Measurements from ENCODE around the gene NUP188. TPM values are rescaled to one million over a fixed set of nuclear protein-coding genes. Genes with fewer than 3 reads are reported as not detected.
"Not testable (repeated sequence)": the region's sequence is repeated elsewhere in the genome, so short reads cannot be mapped to it uniquely, and the experiment has no call there.

Gene NUP188
- polyA plus RNA-seq, 1 experiment = 49.2 TPM

DNA sequence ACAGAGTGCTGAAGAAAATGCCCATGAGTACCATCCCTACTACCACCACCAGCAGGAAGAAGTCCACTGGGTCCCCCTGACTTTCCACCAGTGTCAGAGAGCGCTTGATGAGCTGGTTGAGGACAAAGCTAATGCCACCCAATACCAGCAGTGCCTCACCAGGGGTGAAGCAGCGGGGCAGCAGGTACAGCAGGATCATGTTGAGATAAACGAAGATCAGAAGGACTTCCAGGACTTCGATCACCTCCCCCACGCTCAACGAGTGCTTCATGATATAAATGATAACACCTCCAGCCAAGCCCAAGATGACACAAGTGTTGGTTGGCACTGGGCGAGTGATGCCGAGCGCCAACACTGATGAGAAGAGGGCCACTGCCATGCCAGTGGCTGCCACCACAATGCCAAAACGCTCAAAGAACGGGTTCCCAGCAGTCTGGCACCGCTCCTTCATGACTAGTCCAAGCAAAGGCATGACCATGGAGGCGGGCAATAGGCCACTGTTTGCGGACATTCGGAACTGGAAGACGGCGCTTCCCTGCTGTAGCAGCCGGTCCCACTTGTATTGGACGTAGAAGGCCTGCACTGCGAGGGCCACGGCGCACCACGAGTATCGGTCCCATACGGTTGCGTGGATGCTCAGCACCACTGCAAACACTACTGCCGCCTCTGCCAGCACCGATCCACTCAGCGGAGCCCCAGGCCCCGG lies 775 bp upstream of the NUP188 start:
- ChIA-PET POLR2A (interaction anchor here (0.6 kb wide), 1 partner anchor 222 kb away, joined by 3 read pairs; no protein-coding TSS in a partner anchor), CTCF (no interaction called here)
- TF ChIP-seq, protein P1, sequence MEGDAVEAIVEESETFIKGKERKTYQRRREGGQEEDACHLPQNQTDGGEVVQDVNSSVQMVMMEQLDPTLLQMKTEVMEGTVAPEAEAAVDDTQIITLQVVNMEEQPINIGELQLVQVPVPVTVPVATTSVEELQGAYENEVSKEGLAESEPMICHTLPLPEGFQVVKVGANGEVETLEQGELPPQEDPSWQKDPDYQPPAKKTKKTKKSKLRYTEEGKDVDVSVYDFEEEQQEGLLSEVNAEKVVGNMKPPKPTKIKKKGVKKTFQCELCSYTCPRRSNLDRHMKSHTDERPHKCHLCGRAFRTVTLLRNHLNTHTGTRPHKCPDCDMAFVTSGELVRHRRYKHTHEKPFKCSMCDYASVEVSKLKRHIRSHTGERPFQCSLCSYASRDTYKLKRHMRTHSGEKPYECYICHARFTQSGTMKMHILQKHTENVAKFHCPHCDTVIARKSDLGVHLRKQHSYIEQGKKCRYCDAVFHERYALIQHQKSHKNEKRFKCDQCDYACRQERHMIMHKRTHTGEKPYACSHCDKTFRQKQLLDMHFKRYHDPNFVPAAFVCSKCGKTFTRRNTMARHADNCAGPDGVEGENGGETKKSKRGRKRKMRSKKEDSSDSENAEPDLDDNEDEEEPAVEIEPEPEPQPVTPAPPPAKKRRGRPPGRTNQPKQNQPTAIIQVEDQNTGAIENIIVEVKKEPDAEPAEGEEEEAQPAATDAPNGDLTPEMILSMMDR (IDR thresholded peaks at IDR 0.05; ENCODE audit: insufficient read depth, low read depth, low read length) = no peak
- H3K27me3 ChIP-seq (ENCODE audit: control insufficient read depth, insufficient read depth, low read length) = no peaks in the 10 kb centered on the region
- DNase-seq (ENCODE audit: low read depth) = no peak
- H3K36me3 ChIP-seq (ENCODE audit: control insufficient read depth, insufficient read depth, low read length) = no peaks in the 10 kb centered on the region
- peak overlapping the region; percentile 82 for H3K4me3 ChIP-seq (ENCODE audit: low read depth, low read length)

DNA sequence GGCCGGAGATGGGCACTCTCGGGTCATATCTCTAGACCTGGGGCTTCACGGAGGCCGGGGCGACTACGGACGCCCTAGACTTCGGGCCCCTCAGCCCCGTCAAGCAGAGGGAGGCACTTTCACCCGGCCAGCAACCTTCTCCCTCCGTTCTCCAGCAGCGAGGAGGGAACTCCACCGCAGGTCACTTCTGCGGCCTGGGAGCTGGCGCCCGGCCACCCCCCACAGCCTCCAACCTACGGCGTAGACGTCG lies 297 bp upstream of the NUP188 start:
- H3K27me3 ChIP-seq (ENCODE audit: control insufficient read depth, insufficient read depth, low read length) = no peaks in the 10 kb centered on the region
- no peaks in the 10 kb centered on the region for H3K36me3 ChIP-seq (ENCODE audit: control insufficient read depth, insufficient read depth, low read length)
- no peak for DNase-seq (ENCODE audit: low read depth)
- ChIA-PET CTCF (no interaction called here), POLR2A (interaction anchor here (0.6 kb wide), 1 partner anchor 223 kb away, joined by 3 read pairs; no protein-coding TSS in a partner anchor)
- TF ChIP-seq, protein P1 (IDR thresholded peaks at IDR 0.05; ENCODE audit: insufficient read depth, low read depth, low read length) = no peak
- H3K4me3 ChIP-seq (ENCODE audit: low read depth, low read length) = peak overlapping the region; percentile 82

DNA sequence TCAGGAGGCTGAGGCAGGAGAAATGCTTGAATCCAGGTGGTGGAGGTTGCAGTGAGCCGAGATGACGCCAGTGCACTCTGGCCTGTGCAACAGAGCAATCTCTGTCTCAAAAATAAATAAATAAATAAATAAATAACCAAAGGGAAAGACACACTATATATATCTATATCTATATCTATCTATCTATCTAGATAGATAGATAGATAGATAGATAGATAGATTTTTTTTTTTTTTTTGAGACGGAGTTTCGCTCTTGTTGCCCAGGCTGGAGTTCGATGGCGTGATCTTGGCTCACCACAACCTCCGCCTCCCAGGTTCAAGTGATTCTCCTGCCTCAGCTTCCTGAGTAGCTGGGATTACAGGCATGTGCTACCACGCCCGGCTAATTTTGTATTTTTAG lies 13.9 kb downstream of the NUP188 start:
- H3K36me3 ChIP-seq (ENCODE audit: control insufficient read depth, insufficient read depth, low read length); POLR2A ChIA-PET: not testable (repeated sequence)
- CTCF ChIA-PET = interaction anchor here (0.7 to 1.2 kb wide), 3 partner anchors 10 to 99 kb away, joined by 3 read pairs; no protein-coding TSS in a partner anchor

DNA sequence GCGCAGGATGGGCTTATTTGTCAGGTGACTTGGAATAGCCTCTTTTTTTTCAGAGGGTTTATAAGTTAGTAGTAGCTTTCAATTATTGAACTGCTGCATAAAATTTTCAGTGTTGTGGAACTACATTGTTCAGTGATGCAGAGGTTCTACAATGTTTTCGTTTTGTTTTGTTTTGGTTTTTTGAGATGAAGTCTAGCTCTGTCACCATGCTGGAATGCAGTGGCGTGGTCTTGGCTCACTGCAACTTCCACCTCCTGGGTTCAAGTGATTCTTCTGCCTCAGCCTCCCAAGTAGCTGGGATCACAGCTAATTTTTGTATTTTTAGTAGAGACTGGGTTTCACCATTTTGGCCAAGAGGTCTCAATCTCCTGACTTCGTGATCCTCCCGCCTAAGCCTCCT lies 22.0 kb downstream of the NUP188 start:
- CTCF ChIA-PET = interaction anchor here (1.2 kb wide), 1 partner anchor 151 kb away, joined by 3 read pairs; the partner anchor contains the start of gene ENDOG
- TF ChIP-seq, protein P1 (IDR thresholded peaks at IDR 0.05; ENCODE audit: insufficient read depth, low read depth, low read length) = no peak

More for the DNA sequence above, 13.9 kb downstream of the NUP188 start:
- H3K27me3 ChIP-seq (ENCODE audit: control insufficient read depth, insufficient read depth, low read length); H3K4me3 ChIP-seq (ENCODE audit: low read depth, low read length); DNase-seq (ENCODE audit: low read depth): not testable (repeated sequence)

DNA sequence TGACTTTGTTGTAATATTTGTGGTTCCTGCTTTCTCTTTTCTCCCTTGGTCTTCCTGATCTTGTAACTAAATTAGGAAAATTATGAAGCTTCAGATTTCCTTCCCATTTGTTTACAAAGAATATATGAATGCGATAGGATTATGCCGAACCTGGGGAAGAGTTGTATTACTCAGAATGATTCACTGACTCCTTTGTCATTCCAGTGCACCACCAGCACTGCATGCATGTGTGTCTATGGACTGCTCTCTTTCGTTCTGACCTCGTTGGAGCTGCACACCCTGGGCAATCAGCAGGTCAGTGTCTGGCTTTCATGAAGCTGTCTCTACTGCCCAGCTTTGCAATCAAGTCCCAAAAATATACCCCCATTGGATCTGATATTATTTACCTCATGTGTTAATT lies 25.5 kb downstream of the NUP188 start:
- Histone ChIP-seq H3K27me3 (ENCODE audit: control insufficient read depth, insufficient read depth, low read length) (no peaks in the 10 kb centered on the region), H3K4me3 (ENCODE audit: low read depth, low read length) (no peak overlapping the region), H3K36me3 (ENCODE audit: control insufficient read depth, insufficient read depth, low read length) (peaks cover 5% of the 10 kb centered on the region; the same call in 1 of the 2 replicates)
- POLR2A ChIA-PET = no interaction called here
- DNase-seq (ENCODE audit: low read depth) = no peak
- TF ChIP-seq, protein P1 (IDR thresholded peaks at IDR 0.05; ENCODE audit: insufficient read depth, low read depth, low read length) = no peak
- CTCF ChIA-PET = interaction anchor here (1.2 kb wide), 1 partner anchor 15 kb away, joined by 3 read pairs; no protein-coding TSS in a partner anchor

More for the DNA sequence above, 22.0 kb downstream of the NUP188 start:
- Histone ChIP-seq H3K36me3 (ENCODE audit: control insufficient read depth, insufficient read depth, low read length) (peaks cover 1% of the 10 kb centered on the region; the same call in 1 of the 2 replicates), H3K27me3 (ENCODE audit: control insufficient read depth, insufficient read depth, low read length) (no peaks in the 10 kb centered on the region), H3K4me3 (ENCODE audit: low read depth, low read length) (no peak overlapping the region)
- POLR2A ChIA-PET = no interaction called here
- DNase-seq (ENCODE audit: low read depth) = no peak

DNA sequence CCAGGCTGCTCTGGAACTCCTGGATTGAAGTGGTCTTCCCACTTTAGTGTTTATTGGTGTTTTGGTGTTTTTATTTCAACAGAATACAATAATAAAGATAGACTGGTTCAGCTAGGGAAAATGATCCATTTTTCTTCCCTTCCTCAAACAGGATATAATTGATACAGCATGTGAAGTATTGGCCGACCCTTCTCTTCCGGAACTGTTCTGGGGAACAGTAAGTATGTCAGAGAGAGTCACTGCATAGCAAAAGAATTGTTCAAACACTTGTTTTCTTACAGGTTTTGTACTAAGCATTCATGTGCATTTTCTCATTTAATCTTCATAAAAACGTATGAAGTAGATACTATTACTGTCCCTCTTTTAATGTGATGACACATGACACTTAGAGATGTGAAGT lies 31.6 kb downstream of the NUP188 start:
- Histone ChIP-seq H3K36me3 (ENCODE audit: control insufficient read depth, insufficient read depth, low read length) (peaks cover 10% of the 10 kb centered on the region), H3K27me3 (ENCODE audit: control insufficient read depth, insufficient read depth, low read length) (no peaks in the 10 kb centered on the region), H3K4me3 (ENCODE audit: low read depth, low read length) (no peak overlapping the region)
- DNase-seq (ENCODE audit: low read depth) = no peak
- POLR2A ChIA-PET = no interaction called here
- CTCF ChIA-PET = no interaction called here
- TF ChIP-seq, protein P1 (IDR thresholded peaks at IDR 0.05; ENCODE audit: insufficient read depth, low read depth, low read length) = no peak

All from BJ (cell line).